Activated naive CD4-positive, alpha-beta T cell treated with anti-CD3 and anti-CD28 coated beads, Interleukin-2, amount 50 U/mL, for 24 hours (primary cell): ENCODE data around the gene GRK1.
A peak's percentile ranks its signal among the peaks of the same experiment; 100 is the strongest.

Experiments
- H3K27ac Mint-ChIP-seq: one replicate; pipeline ENCODE4 v1.8.0; 2021; ENCODE audit warnings: mild to moderate bottlenecking, mixed read lengths
- H3K27me3 Mint-ChIP-seq: one replicate; pipeline ENCODE4 v1.8.0; 2021; ENCODE audit warnings: mixed read lengths
- H3K36me3 Mint-ChIP-seq: one replicate; pipeline ENCODE4 v1.8.0; 2021; ENCODE audit warnings: mixed read lengths
- H3K4me1 Mint-ChIP-seq: one replicate; pipeline ENCODE4 v1.8.0; 2021; ENCODE audit warnings: mixed read lengths
- H3K4me3 Mint-ChIP-seq: one replicate; pipeline ENCODE4 v1.8.0; 2021; ENCODE audit warnings: mild to moderate bottlenecking, mixed read lengths
- H3K9me3 Mint-ChIP-seq: one replicate; pipeline ENCODE4 v1.8.0; 2021; ENCODE audit warnings: mixed read lengths

GRK1 gene

DNA sequence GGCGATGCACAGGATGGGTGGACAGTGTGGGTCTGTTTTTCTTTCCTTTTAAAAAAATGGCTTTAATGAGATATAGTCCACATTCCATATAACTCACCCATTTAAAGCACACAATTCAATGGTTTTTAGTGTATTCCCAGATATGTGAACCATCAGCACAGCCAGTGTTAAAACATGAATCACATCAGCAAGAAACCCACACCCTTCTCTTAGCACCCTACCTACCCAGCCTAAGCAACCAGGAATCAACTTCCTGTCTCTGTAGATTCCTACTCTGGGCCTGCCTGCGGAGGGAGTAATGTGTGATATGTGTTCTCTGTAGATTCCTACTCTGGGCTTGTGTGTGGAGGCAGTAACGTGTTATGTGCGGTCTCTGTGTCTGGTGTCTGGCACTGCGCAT is 103.9 kb downstream of the GRK1 start:
- no peaks in the 10 kb centered on the region for H3K36me3 Mint-ChIP-seq

DNA sequence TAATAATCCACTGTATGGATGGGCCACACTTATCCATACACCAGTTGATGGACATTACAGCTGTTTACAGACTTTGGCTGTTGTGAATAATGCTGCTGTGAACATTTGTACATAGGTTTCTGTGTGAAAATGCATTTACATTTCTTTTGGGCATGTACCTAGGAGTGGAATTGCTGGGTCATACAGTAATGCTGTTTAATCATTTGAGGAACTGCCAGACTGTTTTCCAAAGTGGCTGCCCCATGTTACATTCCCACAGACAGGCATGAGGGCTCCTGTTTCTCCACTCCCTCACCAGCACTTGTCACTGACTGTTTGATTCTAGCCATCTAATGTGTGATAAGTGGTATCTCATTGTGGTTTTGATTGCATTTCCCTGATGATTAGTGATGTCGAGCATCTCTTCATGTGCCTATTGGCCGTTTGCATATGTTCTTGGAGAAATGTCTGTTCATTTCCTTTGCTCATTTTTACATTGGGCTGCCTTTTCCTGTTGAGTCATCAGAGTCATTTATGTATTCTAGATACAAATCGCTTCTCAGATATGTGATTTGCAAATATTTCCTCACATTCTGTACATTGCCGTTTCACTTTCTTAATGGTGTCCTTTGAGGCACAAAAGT is 104.8 kb downstream of the GRK1 start:
- Mint-ChIP-seq H3K4me3 (no peak overlapping the region), H3K27me3 (no peaks in the 10 kb centered on the region), H3K36me3 (no peaks in the 10 kb centered on the region), H3K27ac (peak overlapping the region; percentile 1), H3K9me3 (no peaks in the 10 kb centered on the region), H3K4me1 (peaks cover 12% of the 10 kb centered on the region)

More for the DNA sequence above, 103.9 kb downstream of the GRK1 start:
- Mint-ChIP-seq H3K27ac (no peak overlapping the region), H3K9me3 (no peaks in the 10 kb centered on the region), H3K4me1 (peaks cover 12% of the 10 kb centered on the region), H3K4me3 (no peak overlapping the region), H3K27me3 (no peaks in the 10 kb centered on the region)

DNA sequence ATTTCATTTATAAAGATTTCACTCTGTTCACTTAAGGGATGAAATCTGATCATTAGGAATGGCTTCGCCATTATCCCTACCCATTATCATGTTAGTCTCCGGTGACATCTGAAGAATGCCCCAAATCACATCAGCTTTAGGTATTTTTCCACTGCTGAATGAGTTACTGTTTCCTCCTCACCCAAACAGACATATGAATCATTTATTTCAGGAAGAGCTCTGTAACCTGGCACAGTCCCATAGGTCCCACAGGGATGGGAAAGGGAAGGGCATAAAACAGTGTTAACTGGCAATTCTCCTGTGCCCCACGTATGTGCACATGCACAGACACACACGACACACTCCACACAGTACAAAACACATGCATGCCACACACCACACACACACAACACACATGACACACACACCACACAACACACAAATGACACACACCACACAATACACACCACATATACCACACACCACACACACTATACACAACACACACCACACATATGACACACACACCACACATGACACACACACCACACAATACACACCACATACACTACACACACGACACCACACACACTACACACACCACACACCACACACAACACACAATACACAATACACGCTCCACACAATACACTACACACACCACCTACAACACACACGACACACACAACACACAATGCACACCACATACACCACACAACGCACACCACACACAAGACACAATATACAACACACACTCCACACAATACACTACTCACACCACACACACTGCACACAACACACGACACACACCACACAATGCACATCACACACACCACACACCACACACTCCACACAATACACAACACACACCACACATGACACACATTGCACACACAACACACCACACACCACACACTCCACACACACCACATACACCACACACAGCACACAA is 107.4 kb downstream of the GRK1 start:
- Mint-ChIP-seq H3K27ac (no peak overlapping the region), H3K4me3 (no peak overlapping the region), H3K36me3 (no peaks in the 10 kb centered on the region), H3K9me3 (no peaks in the 10 kb centered on the region), H3K4me1 (peaks cover 12% of the 10 kb centered on the region), H3K27me3 (peaks cover 11% of the 10 kb centered on the region)

DNA sequence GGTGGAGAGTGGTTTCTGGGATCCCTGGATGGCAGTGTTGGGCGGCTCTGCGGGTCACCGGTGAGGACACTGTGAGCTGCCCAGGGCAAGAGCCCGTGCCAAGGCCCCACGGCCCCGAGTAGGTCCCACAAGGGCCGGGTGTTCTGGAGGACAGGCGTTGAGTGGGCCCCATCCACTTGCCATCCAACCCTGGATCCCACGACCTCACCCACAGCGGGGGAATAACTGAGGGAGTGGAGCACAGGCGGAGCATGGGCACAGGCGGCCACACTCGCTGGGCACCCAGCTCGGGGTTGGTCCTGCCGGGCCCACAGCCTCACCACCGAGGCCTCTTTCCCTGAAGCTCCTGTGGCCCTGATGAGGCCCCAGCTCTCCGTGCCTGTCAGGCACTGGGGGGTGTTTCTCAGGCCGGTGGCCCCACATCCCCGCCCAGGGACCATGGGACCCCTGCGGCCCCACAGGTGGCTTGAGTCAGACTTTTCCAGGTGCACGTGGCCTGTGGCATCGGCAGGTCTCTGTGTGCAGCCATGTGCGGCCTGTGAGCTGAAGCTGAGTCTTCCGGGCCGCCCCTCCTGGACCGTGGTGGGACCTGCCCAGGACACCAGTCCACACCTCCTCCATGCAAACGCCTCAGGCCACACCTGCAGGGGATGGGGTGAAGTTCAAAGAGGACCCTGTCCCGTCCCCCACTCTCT is 108.6 kb downstream of the GRK1 start:
- Mint-ChIP-seq H3K4me3 (no peak overlapping the region), H3K36me3 (no peaks in the 10 kb centered on the region), H3K9me3 (no peaks in the 10 kb centered on the region), H3K27me3 (peaks cover 12% of the 10 kb centered on the region), H3K4me1 (peaks cover 12% of the 10 kb centered on the region), H3K27ac (no peak overlapping the region)

DNA sequence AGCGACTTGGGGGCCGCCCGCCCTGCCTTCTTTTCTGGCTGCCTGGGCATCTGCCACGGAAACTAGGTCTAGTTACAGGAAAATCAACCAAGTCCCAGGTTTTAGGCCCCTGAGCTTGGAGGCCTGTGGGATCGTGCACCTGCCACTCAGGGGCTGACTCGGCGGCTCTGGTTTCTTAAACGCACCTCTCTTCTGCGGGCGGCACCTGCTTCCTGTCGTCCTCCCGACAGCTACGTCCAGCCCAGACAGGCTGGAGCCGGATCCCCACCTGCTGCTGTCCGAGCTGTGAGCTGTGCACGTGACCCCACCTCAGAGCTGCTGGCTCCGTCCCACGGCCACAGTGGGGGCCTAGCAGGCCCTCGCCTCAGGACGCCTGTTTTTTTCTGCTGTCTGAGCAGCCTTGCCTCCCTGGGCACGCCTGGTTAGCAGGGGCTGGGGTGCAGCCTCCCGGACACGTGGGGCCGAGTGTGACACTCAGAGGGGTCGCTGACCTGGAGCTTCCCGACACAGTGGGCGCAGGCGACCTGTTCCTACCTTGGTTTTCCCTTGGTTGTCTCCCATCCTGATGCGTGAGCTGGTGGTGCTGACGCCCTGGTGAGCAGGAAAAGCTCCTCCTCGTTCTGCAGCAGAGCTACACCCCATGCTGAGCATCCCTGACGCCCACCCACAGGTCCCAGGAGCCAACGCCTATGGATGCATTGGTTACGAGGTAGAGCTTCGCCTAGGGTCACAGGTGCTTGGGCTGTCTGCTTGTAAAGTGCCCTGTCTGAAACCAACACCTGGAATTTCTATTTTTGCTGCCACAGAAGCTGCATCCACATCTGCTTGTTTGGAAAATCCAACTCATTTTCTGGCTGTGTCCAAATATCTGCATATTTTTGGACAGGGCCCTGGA is 109.5 kb downstream of the GRK1 start:
- no peaks in the 10 kb centered on the region for H3K36me3 Mint-ChIP-seq
- no peak overlapping the region for H3K27ac Mint-ChIP-seq
- peaks cover 12% of the 10 kb centered on the region for H3K4me1 Mint-ChIP-seq
- peaks cover 12% of the 10 kb centered on the region for H3K27me3 Mint-ChIP-seq
- H3K9me3 Mint-ChIP-seq: no peaks in the 10 kb centered on the region
- no peak overlapping the region for H3K4me3 Mint-ChIP-seq

DNA sequence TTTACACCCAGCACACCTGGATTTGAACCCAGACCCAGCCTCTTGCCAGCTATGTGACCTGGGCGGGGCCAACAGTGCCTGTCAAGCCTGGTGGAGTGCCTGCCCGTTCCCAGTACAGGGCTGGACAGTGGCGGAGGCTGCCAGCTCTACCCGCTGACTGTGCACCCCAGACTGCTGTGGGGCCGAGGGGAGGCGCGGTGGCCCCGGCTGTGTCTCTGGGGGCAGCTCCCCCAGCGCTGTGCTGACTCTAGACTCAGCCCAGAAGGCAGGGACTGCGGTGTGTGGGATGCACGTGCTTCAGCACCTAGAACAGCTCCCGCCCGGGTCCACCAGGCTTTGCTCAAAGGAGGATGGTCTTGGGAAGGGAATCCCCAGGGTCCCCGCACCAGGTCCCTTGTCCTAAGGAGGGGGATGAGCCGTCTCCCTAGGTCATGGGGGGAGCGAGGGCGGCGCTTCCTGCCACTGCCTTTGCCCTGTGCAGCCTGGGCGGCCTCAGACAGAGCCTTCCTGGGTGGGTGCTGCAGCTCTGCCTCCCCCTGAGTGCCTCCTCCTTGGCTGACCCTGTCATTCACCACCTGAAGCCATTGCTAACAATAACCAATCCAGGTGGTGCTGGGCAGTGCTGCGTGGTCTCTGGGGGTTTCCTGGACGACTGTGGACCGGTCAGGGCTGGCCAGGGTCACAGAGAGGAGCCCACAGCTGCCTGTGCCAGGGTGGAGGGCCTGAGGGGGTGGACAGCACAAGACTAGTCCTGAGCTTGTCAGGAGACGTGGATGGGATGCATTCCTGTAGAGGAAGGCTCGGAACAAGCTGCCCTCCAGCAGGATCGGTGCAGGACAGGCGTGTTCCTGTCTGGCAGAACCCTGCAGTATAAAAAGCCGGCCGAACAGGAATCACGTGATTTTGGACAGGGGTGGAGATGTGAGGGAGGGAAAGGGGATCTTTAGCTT is 110.6 kb downstream of the GRK1 start:
- Mint-ChIP-seq H3K4me3 (no peak overlapping the region), H3K9me3 (no peaks in the 10 kb centered on the region), H3K27ac (peak overlapping the region; percentile 76), H3K4me1 (peaks cover 2% of the 10 kb centered on the region), H3K36me3 (no peaks in the 10 kb centered on the region), H3K27me3 (peaks cover 12% of the 10 kb centered on the region)

DNA sequence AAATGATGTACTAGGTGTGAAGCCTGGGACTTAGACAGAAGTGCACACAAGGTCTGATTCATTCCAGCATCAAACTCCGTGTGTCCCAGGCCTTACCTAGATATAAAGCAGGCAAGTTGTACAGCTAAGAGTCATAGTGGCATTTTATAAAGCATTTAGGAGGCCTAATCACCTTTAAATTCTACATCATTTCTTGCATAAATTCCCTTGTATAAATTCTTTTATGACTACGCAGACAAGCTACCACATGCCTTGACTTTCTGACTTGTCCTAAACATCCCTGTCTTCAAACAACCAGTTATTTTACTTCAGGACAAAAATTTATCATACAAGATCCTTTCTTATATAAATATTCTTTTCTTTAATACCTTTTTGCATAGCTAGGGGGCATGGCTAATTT is 114.6 kb downstream of the GRK1 start:
- Mint-ChIP-seq H3K27me3 (peaks cover 16% of the 10 kb centered on the region), H3K36me3 (no peaks in the 10 kb centered on the region), H3K4me3 (no peak overlapping the region), H3K27ac (no peak overlapping the region), H3K4me1 (no peaks in the 10 kb centered on the region), H3K9me3 (no peaks in the 10 kb centered on the region)

DNA sequence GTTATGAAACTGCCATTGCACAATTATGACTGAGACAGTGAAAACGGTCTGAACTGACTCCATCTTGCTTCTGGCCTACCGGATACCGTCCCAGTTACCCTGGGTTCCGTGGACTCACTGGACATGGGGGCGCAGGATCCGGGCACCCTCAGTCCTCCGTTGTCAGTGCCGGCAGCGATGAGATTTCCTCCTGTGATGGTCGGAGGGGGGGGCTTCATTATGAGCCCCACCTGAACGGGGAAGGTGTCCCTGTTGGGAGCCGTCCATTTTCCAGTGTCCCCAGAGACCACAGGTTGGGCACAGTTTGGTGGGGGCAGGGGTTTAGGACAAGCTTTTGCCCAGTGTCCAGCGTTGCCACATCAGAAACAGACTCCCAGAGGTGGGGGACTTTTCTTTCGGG is 115.5 kb downstream of the GRK1 start:
- H3K9me3 Mint-ChIP-seq: no peaks in the 10 kb centered on the region
- no peak overlapping the region for H3K4me3 Mint-ChIP-seq
- H3K27ac Mint-ChIP-seq: no peak overlapping the region
- peaks cover 13% of the 10 kb centered on the region for H3K27me3 Mint-ChIP-seq
- no peaks in the 10 kb centered on the region for H3K4me1 Mint-ChIP-seq
- no peaks in the 10 kb centered on the region for H3K36me3 Mint-ChIP-seq

DNA sequence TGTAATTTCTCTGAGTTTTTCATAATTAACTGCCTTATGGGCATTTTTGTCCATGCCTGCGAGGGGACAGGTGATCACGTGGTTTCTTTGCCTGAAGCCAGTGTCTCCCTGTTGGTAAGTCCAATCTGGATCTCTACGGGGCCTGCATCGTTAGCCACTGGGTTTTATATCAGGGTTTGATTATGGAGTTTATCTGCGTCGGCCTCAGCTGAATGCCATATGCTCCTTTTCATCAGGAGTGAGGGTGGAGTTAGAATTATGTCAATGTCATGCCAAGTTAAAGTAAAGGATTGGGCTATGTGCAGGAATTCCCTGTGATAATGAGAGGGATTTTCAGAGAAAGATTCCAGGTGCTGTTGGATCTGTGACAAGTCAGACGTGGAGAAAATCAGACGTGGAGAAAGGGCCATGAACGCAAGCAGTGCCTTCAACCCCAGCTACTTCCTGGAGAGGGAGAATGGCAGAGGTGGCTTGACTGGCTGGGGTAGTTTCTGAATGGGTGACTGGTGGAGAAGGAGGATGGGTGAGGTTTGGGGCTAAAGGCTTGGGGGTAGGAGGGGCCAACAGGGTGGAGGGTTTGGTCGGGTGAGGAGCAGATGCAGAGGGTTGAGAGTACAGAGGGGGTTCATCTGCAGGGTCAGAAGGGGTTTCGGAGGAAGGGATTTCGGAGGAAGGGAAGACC is 116.3 kb downstream of the GRK1 start:
- H3K4me1 Mint-ChIP-seq: no peaks in the 10 kb centered on the region
- H3K4me3 Mint-ChIP-seq: no peak overlapping the region
- H3K27me3 Mint-ChIP-seq: peaks cover 13% of the 10 kb centered on the region
- H3K27ac Mint-ChIP-seq: peak overlapping the region; percentile 15
- H3K36me3 Mint-ChIP-seq: no peaks in the 10 kb centered on the region
- H3K9me3 Mint-ChIP-seq: no peaks in the 10 kb centered on the region

DNA sequence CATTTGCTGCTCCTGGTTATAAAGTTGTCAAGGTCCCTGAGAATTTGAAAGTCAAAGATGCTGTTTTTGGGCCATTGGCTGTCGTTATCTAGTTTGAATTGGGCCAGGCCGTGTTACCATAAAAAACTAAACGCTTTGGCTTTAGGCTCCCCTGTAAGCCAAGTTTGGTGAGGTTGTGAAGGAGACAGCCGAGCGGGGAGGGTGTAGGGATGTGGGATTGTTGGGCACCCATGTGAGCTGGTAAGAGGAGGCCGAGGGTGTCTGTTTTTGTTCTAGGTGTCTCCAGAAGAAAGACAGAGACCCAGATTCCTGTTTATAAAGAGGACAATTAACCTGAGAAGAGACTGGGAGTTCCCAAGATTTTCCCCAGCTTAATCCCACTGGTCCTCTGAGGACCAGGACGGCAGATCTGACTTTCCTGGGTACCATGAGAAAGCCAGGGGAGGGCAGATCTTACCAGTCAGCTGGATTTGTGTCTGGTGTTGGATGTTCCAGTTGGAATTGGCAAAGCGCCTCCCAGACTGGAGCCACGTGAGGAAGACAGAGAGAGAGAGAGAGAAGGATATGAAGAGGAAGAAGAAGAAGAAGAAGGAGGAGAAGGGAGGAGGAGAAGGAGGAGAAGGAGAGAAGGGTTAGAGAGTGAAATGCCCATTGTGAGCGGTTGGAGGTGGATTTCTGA is 117.1 kb downstream of the GRK1 start:
- Mint-ChIP-seq H3K4me1 (no peaks in the 10 kb centered on the region), H3K27me3 (peaks cover 9% of the 10 kb centered on the region), H3K36me3 (no peaks in the 10 kb centered on the region), H3K9me3 (no peaks in the 10 kb centered on the region), H3K4me3 (no peak overlapping the region), H3K27ac (no peak overlapping the region)

DNA sequence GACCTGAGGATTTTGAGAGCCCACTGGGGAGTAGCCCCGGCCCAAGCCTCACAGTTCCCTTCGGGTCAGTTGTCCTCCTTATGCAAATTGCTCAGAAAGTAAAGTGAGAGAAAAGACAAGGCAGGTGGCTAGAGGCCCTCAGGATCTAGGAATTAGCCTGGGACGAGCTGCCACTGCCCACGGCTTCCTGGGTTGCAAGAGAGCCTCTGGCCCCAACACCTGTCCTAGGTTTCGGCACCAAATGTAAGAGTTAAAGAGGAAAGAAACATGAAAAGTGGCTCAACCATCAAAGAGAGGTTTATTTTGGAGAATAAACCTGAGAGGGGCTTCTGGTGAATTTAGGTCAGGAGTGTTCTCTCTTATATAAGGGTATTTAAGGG is 117.6 kb downstream of the GRK1 start:
- Mint-ChIP-seq H3K27ac (no peak overlapping the region), H3K27me3 (peaks cover 7% of the 10 kb centered on the region), H3K36me3 (no peaks in the 10 kb centered on the region), H3K9me3 (no peaks in the 10 kb centered on the region), H3K4me3 (no peak overlapping the region), H3K4me1 (no peaks in the 10 kb centered on the region)

DNA sequence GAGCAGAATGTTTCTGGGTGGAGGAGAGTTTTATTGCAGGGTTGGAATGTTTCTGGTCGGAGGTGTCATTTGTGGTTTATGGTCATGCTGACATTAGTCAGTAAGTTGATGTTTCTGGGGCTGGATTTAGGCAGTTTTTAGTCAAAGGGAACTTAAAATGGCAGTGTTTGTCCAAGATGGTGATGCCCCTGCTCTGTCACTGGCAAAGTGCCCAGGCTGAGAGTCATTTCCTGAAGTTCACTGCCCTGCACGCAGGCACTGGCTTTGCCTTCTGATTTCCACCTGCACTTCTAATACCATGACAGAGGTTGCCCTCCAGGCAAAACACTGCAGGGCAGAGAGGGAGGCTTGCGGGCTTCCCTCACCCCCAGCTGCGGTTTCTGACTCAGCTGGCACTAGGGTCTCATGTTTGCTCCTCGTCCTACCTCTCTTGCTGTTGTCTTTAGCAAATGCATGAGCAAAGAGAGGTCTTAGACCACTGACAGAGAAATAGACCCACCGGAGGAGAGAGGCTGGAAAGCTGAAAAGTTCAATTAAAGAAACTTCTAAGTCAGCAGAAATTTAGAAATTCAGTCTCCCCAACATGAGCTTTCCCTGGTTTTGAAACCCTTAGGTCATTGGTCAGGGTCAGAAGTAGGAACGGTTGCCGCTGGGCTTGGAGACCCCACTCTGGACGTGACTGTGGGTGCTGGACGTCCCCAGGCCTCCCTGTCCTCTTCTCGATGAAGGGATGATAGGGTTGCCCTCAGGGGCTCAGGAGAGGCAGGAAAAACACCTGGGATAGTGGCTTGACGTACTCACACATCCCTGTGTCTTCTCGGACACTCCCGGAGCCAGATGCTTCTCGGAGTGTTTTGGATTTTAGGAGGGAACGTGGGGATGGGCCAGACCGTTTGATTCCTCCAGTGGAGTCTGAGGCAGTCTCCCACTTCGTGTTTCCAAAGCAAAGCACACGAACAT is 118.3 kb downstream of the GRK1 start:
- no peaks in the 10 kb centered on the region for H3K4me1 Mint-ChIP-seq
- no peaks in the 10 kb centered on the region for H3K9me3 Mint-ChIP-seq
- no peak overlapping the region for H3K27ac Mint-ChIP-seq
- no peaks in the 10 kb centered on the region for H3K36me3 Mint-ChIP-seq
- peaks cover 7% of the 10 kb centered on the region for H3K27me3 Mint-ChIP-seq
- no peak overlapping the region for H3K4me3 Mint-ChIP-seq
